H1 (cell line): ENCODE data around the gene MED12L. TPM values are rescaled to one million over a fixed set of nuclear protein-coding genes. Genes with fewer than 3 reads are reported as not detected.
"Not testable (repeated sequence)": the region's sequence is repeated elsewhere in the genome, so short reads cannot be mapped to it uniquely, and the experiment has no call there.

Experiments used
- CTCF ChIA-PET: fragments of 300-600 bp; sonication (Branson Sonifier 250); formaldehyde crosslinking; loops from one replicate; lab custom pipeline; 2021; ENCODE audit not compliant: partially characterized antibody; lab: Charles Lee
- POLR2A ChIA-PET: fragments of 300-600 bp; sonication (Branson Sonifier 250); formaldehyde crosslinking; loops from one replicate; lab custom pipeline; 2021; ENCODE audit warnings: inconsistent platforms; ENCODE audit not compliant: partially characterized antibody; lab: Charles Lee
- DNase-seq, 2 experiments: peaks; one replicate each; pipeline versions ENCODE4 v3.0.0 to v3.0.0-alpha.2; 2010 to 2022; ENCODE audit warnings: low spot score in 2 of 2, low read depth in 1 of 2, mixed read lengths in 1 of 2
- FAIRE-seq: peaks from 2 replicates; lab custom pipeline; 2011; peaks lifted over from hg19 to GRCh38; lab: Jason Lieb, UNC
- H2AFZ ChIP-seq: 2 replicates; pipeline ENCODE4 v1.8.1; 2012; ENCODE audit warnings: low read length, inconsistent platforms
- H2AK5ac ChIP-seq: 2 replicates; pipeline ENCODE4 v1.6.1; 2013; ENCODE audit warnings: low read depth, low read length
- H2BK120ac ChIP-seq: replicated peaks from 2 replicates; pipeline ENCODE3; 2013; ENCODE audit warnings: low read depth, low read length, inconsistent platforms
- H2BK12ac ChIP-seq: 2 replicates; pipeline ENCODE4 v1.6.1; 2013; ENCODE audit warnings: low read depth, low read length
- H2BK15ac ChIP-seq: 2 replicates; pipeline ENCODE4 v1.6.1; 2013; ENCODE audit warnings: low read length
- H2BK20ac ChIP-seq: 2 replicates; pipeline ENCODE4 v1.6.1; 2013; ENCODE audit warnings: low read length
- H2BK5ac ChIP-seq: 2 replicates; pipeline ENCODE4 v1.6.1; 2013; ENCODE audit warnings: low read depth, low read length
- H3K14ac ChIP-seq: 2 replicates; pipeline ENCODE4 v1.6.1; 2013; ENCODE audit warnings: inconsistent platforms; ENCODE audit not compliant: insufficient read length
- H3K18ac ChIP-seq: 2 replicates; pipeline ENCODE4 v1.6.1; 2013; ENCODE audit warnings: low read length; ENCODE audit errors: extremely low read depth
- H3K23ac ChIP-seq: 2 replicates; pipeline ENCODE4 v1.6.1; 2013; ENCODE audit warnings: inconsistent platforms; ENCODE audit not compliant: insufficient read length
- H3K23me2 ChIP-seq: 2 replicates; pipeline ENCODE4 v1.6.1; 2013; ENCODE audit warnings: low read depth, low read length
- H3K27ac ChIP-seq: 2 replicates; pipeline ENCODE4 v1.6.1; 2011; ENCODE audit warnings: low read depth, low read length, inconsistent platforms
- H3K27me3 ChIP-seq, 4 experiments: replicated peaks in 1 of 4; 1 replicate in 1 of 4; 2 replicates in 3 of 4; pipeline versions ENCODE4 v1.6.1 to v1.8.1; 2011 to 2013; ENCODE audit warnings: low read length in 3 of 4, mild to moderate bottlenecking in 3 of 4, inconsistent platforms in 2 of 4, mixed read lengths in 2 of 4, moderate library complexity in 1 of 4; ENCODE audit not compliant: control insufficient read depth in 3 of 4, insufficient read depth in 3 of 4; ENCODE audit errors: extremely low read depth in 1 of 4
- H3K36me3 ChIP-seq, 4 experiments: 2 replicates each; pipeline versions ENCODE4 v1.6.1 to v1.8.1; 2011 to 2013; ENCODE audit warnings: mild to moderate bottlenecking in 4 of 4, low read length in 3 of 4, moderate library complexity in 2 of 4, control low read depth in 1 of 4, inconsistent platforms in 1 of 4; ENCODE audit not compliant: insufficient read depth in 4 of 4, control insufficient read depth in 2 of 4
- H3K4ac ChIP-seq: replicated peaks from 2 replicates; pipeline ENCODE3; 2013; ENCODE audit warnings: low read length, low read depth, mixed read lengths, inconsistent platforms; ENCODE audit not compliant: insufficient read length
- H3K4me1 ChIP-seq, 4 experiments: replicated peaks in 1 of 4; 1 replicate in 1 of 4; 2 replicates in 3 of 4; pipeline versions ENCODE4 v1.6.1 to v1.8.1; 2011 to 2013; ENCODE audit warnings: low read length in 3 of 4, inconsistent platforms in 2 of 4, mixed read lengths in 1 of 4; ENCODE audit not compliant: insufficient read depth in 4 of 4, control insufficient read depth in 3 of 4
- H3K4me2 ChIP-seq, 2 experiments: 2 replicates each; pipeline versions ENCODE4 v1.6.1 to v1.8.1; 2011 to 2013; ENCODE audit warnings: low read depth in 2 of 2, low read length in 2 of 2, control low read depth in 1 of 2, inconsistent platforms in 1 of 2, mild to moderate bottlenecking in 1 of 2; ENCODE audit not compliant: insufficient read depth in 1 of 2
- H3K4me3 ChIP-seq, 4 experiments: fragments of 200-600, 300-600 bp in 1 of 4; sonication (generic), shearing (Covaris generic), sonication (Bioruptor Twin) in 1 of 4; 2 replicates each; pipeline versions ENCODE4 v1.5.1 to v1.8.1; 2011 to 2016; ENCODE audit warnings: low read length in 4 of 4, low read depth in 3 of 4, control low read depth in 2 of 4, inconsistent platforms in 2 of 4, mild to moderate bottlenecking in 2 of 4, mixed read lengths in 1 of 4, moderate library complexity in 1 of 4; ENCODE audit not compliant: insufficient read depth in 2 of 4; ENCODE audit errors: extremely low read depth in 1 of 4
- H3K56ac ChIP-seq: replicated peaks from 2 replicates; pipeline ENCODE3; 2013; ENCODE audit warnings: low read depth, mild to moderate bottlenecking, mixed read lengths, low read length, inconsistent platforms; ENCODE audit not compliant: insufficient read length
- H3K79me1 ChIP-seq: 2 replicates; pipeline ENCODE4 v1.6.1; 2013; ENCODE audit warnings: low read depth, low read length, control low read depth
- H3K79me2 ChIP-seq, 2 experiments: 2 replicates each; pipeline versions ENCODE4 v1.6.1 to v1.8.1; 2012 to 2013; ENCODE audit warnings: low read length in 2 of 2, mild to moderate bottlenecking in 2 of 2, inconsistent platforms in 1 of 2; ENCODE audit not compliant: insufficient read depth in 2 of 2, control insufficient read depth in 1 of 2
- H3K9ac ChIP-seq, 4 experiments: replicated peaks in 1 of 4; 1 replicate in 1 of 4; 2 replicates in 3 of 4; pipeline versions ENCODE4 v1.6.1 to v1.8.1; 2011 to 2013; ENCODE audit warnings: low read depth in 3 of 4, low read length in 3 of 4, control low read depth in 2 of 4, mild to moderate bottlenecking in 2 of 4, moderate library complexity in 2 of 4, inconsistent platforms in 1 of 4; ENCODE audit errors: extremely low read depth in 1 of 4
- H3K9me3 ChIP-seq, 2 experiments: 2 replicates each; pipeline versions ENCODE4 v1.6.1 to v1.8.1; 2012 to 2013; ENCODE audit warnings: mild to moderate bottlenecking in 2 of 2, moderate library complexity in 2 of 2, control low read depth in 1 of 2, inconsistent platforms in 1 of 2, low read depth in 1 of 2, low read length in 1 of 2, mixed read lengths in 1 of 2; ENCODE audit not compliant: insufficient read depth in 2 of 2
- H4K20me1 ChIP-seq, 2 experiments: replicated peaks in 1 of 2; 2 replicates each; pipeline versions ENCODE3 to v1.8.1; 2011 to 2013; ENCODE audit warnings: inconsistent platforms in 2 of 2, low read length in 2 of 2, mild to moderate bottlenecking in 1 of 2; ENCODE audit not compliant: insufficient read depth in 2 of 2, control insufficient read depth in 1 of 2
- H4K5ac ChIP-seq: 2 replicates; pipeline ENCODE4 v1.6.1; 2013; ENCODE audit warnings: low read length, low read depth, mixed read lengths, inconsistent platforms; ENCODE audit not compliant: insufficient read length
- H4K8ac ChIP-seq: 2 replicates; pipeline ENCODE4 v1.8.0; 2013; ENCODE audit warnings: mild to moderate bottlenecking, moderate library complexity, low read length, inconsistent platforms; ENCODE audit not compliant: insufficient read depth; ENCODE audit errors: extremely low read depth
- H4K91ac ChIP-seq: replicated peaks from 2 replicates; pipeline ENCODE3; 2013; ENCODE audit warnings: low read length, mixed read lengths, inconsistent platforms; ENCODE audit not compliant: insufficient read length
- CBX8 ChIP-seq: fragments of 300-800, 300-1000 bp; sonication (generic); IDR thresholded peaks from 2 replicates; pipeline ENCODE4 v1.7.1; 2016; ENCODE audit warnings: low read depth, low read length, borderline replicate concordance
- CTCF ChIP-seq, 3 experiments: IDR thresholded peaks; 1 replicate in 2 of 3; 2 replicates in 1 of 3; pipeline versions ENCODE4 v1.5.1 to v1.6.1; 2011; ENCODE audit warnings: low read length in 3 of 3, mild to moderate bottlenecking in 3 of 3, inconsistent platforms in 2 of 3, low read depth in 1 of 3, moderate library complexity in 1 of 3; ENCODE audit not compliant: insufficient read depth in 1 of 3; ENCODE audit errors: control extremely low read depth in 1 of 3
- JUND ChIP-seq: IDR thresholded peaks from 2 replicates; pipeline ENCODE4 v1.6.1; 2011; ENCODE audit warnings: mild to moderate bottlenecking, improper control_type of control experiment, low read length
- TAF1 ChIP-seq: IDR thresholded peaks from 2 replicates; pipeline ENCODE4 v1.6.1; 2011; ENCODE audit warnings: mild to moderate bottlenecking, low read depth, low read length
- TBP ChIP-seq: IDR thresholded peaks from 2 replicates; pipeline ENCODE4 v1.6.1; 2011; ENCODE audit warnings: low read depth, low read length, improper control_type of control experiment
- WGBS, 2 experiments: shearing (Covaris generic) in 1 of 2; methylation state at CpG; one replicate each; pipeline versions ENCODE4 v1.1.6 to v1.1.7; 2013 to 2015; ENCODE audit warnings: low lambda C conversion rate in 2 of 2, mixed read lengths in 2 of 2, inconsistent platforms in 1 of 2, low coverage in 1 of 2, missing lambda C conversion rate in 1 of 2; ENCODE audit not compliant: insufficient replicate concordance in 2 of 2, insufficient coverage in 1 of 2, insufficient read length in 1 of 2; ENCODE audit errors: extremely low coverage in 1 of 2, missing lambda C conversion rate in 1 of 2; 5-methylcytosine and 5-hydroxymethylcytosine counted together
- polyA plus RNA-seq, 7 experiments: library from polyadenylated mRNA; depleted of rRNA in 3 of 7; stranded (reverse) in 5 of 7; unstranded in 2 of 7; fragments of >200 nt in 5 of 7; fragments of 200-250 nt in 2 of 7; gene quantifications; 1 replicate in 5 of 7; 2 replicates in 1 of 7; 4 replicates in 1 of 7; pipeline versions ENCODE4 v1.2.1 to v1.2.3, GENCODE V29; 2011 to 2013; ENCODE audit warnings: missing spikeins in 2 of 7, mixed read lengths in 2 of 7
- total RNA-seq: library from RNA; stranded (reverse); fragmentation: NEBNext Ultra II Directional; extraction: Animal tissue kit (Norgen Biotek cat#: 25700); gene quantifications from 2 replicates; pipeline ENCODE4 v1.2.1, GENCODE V29; 2021

The MED12L gene
- total and polyA plus RNA-seq, 2 of the 8 experiments (the other 6 are each of a cell fraction or from before 2014, with no cell fraction given), result 3.6 to 26.2 TPM

DNA sequence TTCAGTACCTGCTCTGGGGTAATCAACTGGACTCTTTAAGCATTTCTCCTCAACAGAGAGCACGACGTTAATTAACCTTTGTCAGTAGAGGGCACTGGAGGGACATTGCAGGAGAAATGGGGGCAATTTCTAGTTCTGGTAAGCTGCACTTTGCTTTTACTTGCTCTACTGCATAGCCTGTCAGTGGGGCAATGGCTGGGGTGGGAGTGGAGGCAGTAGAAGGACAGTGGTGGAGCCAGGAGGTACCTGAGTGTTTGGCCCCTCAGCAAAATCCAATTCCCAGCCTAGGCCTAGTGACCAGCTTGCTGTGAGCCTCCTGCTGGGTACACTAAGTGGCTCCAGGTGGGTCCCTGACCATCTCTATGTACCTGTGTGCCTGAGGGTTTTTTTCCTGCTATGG lies 18.3 kb upstream of the MED12L start (continued):
- TF ChIP-seq JUND (no peak), TAF1 (no peak), TBP (no peak), CBX8 (no peak), CTCF (IDR thresholded peaks at IDR 0.05; ENCODE audit: control extremely low read depth in 1 of 3, insufficient read depth in 1 of 3, low read depth in 1 of 3, low read length in 3 of 3) (peak in 2 of 3 experiments; percentile 68 to 77; a peak in 3 of 4 replicates)

GRCh38 chr3:151072842-151073241 lies 12.6 kb upstream of the MED12L start:
- H2AK5ac ChIP-seq, H3K4ac ChIP-seq, H2BK15ac ChIP-seq, H3K27ac ChIP-seq, H4K8ac ChIP-seq, H3K56ac ChIP-seq, H3K79me1 ChIP-seq, H3K36me3 ChIP-seq, H3K9ac ChIP-seq, H3K4me1 ChIP-seq, FAIRE-seq, H2BK20ac ChIP-seq, H3K14ac ChIP-seq, H3K18ac ChIP-seq, H3K23ac ChIP-seq, H2BK5ac ChIP-seq, H2AFZ ChIP-seq, H2BK120ac ChIP-seq, H4K91ac ChIP-seq, H4K5ac ChIP-seq, POLR2A ChIA-PET, H3K23me2 ChIP-seq, H3K9me3 ChIP-seq, H3K27me3 ChIP-seq, DNase-seq, H3K4me2 ChIP-seq, H3K4me3 ChIP-seq, H2BK12ac ChIP-seq, H4K20me1 ChIP-seq, H3K79me2 ChIP-seq: not testable (repeated sequence)
- CTCF ChIA-PET, result interaction anchor here (0.7 to 8.4 kb wide), 9 partner anchors 9 to 135 kb away, joined by 3 to 99 read pairs (median 3); partner anchors contain the start of gene MED12L
- 91% methylated on average over 7 of the region's 7 CpGs; no CpG with 5 or more reads in 1 of the 2 experiments for whole genome bisulfite sequencing, 2 experiments
